Panc1 (cell line): Measurements from ENCODE around the gene SPTBN1.

Experiments used
- CTCF ChIP-seq: fragments of 450-650 bp; IDR thresholded peaks from 2 replicates; pipeline ENCODE4 v1.5.1; 2017; ENCODE audit warnings: mild to moderate bottlenecking
- POLR2AphosphoS5 ChIP-seq: IDR thresholded peaks from 2 replicates; pipeline ENCODE4 v1.6.1; 2012; ENCODE audit warnings: mild to moderate bottlenecking, low read depth, low read length, moderate library complexity
- REST ChIP-seq, 2 experiments: IDR thresholded peaks; 2 replicates each; pipeline ENCODE4 v1.6.1; 2011 to 2012; ENCODE audit warnings: low read depth in 2 of 2, control low read depth in 1 of 2, low read length in 1 of 2, mild to moderate bottlenecking in 1 of 2, moderate library complexity in 1 of 2; ENCODE audit not compliant: insufficient read depth in 1 of 2
- SIN3A ChIP-seq: IDR thresholded peaks from 2 replicates; pipeline ENCODE4 v1.6.1; 2012; ENCODE audit warnings: low read depth, mild to moderate bottlenecking, low read length, moderate library complexity, borderline replicate concordance; ENCODE audit not compliant: insufficient read depth
- TCF7L2 ChIP-seq: IDR thresholded peaks from 2 replicates; pipeline ENCODE4 v1.6.1; 2011; ENCODE audit warnings: mild to moderate bottlenecking, low read depth, low read length, inconsistent platforms

- no peak for TF ChIP-seq CTCF
- TF ChIP-seq POLR2AphosphoS5: no peak
- TF ChIP-seq TCF7L2: no peak
- no peak for TF ChIP-seq REST (IDR thresholded peaks at IDR 0.05; ENCODE audit: insufficient read depth in 1 of 2, low read depth in 2 of 2, low read length in 1 of 2)
- no peak for TF ChIP-seq SIN3A
Observed at GRCh38 chr2:54655046-54655809, 199.1 kb downstream of the SPTBN1 start.
